Calu3 (cell line): ENCODE measurements around the gene HMGXB4. TPM values are rescaled to one million over a fixed set of nuclear protein-coding genes. Genes with fewer than 3 reads are reported as not detected.

Experiments
- BruUV-seq: library from RNA; stranded (reverse); fragments of 400-500 nt; replicated peaks from 2 replicates; lab custom pipeline; 2021; lab: Mats Ljungman, UMichigan
- CTCF ChIA-PET: fragments of 300-600 bp; sonication (Branson Sonifier 250); formaldehyde crosslinking; loops from one replicate; lab custom pipeline; 2022; ENCODE audit warnings: antibody characterized with exemption; lab: Charles Lee
- DNase-seq: peaks from one replicate; pipeline ENCODE4 v3.0.0; 2022
- H3K27ac Mint-ChIP-seq: one replicate; pipeline ENCODE4 v1.8.0; 2022; ENCODE audit warnings: mixed read lengths; ENCODE audit not compliant: unreplicated experiment
- H3K27me3 Mint-ChIP-seq: one replicate; pipeline ENCODE4 v1.8.0; 2022; ENCODE audit warnings: mixed read lengths; ENCODE audit not compliant: unreplicated experiment
- H3K36me3 Mint-ChIP-seq: one replicate; pipeline ENCODE4 v1.8.0; 2022; ENCODE audit warnings: mild to moderate bottlenecking, moderate library complexity, mixed read lengths; ENCODE audit not compliant: insufficient read depth, unreplicated experiment
- H3K4me1 Mint-ChIP-seq: one replicate; pipeline ENCODE4 v1.8.0; 2022; ENCODE audit warnings: mild to moderate bottlenecking, low read depth, mixed read lengths; ENCODE audit not compliant: unreplicated experiment
- H3K4me3 Mint-ChIP-seq: one replicate; pipeline ENCODE4 v1.8.0; 2022; ENCODE audit warnings: mild to moderate bottlenecking, low read depth, moderate library complexity, mixed read lengths; ENCODE audit not compliant: unreplicated experiment
- H3K9me3 Mint-ChIP-seq: one replicate; pipeline ENCODE4 v1.8.0; 2022; ENCODE audit warnings: low read depth, mixed read lengths; ENCODE audit not compliant: unreplicated experiment
- CTCF ChIP-seq: fragments of 200-600 bp; IDR thresholded peaks from one replicate; pipeline ENCODE4 v1.8.0; 2022; ENCODE audit warnings: antibody characterized with exemption; ENCODE audit not compliant: unreplicated experiment
- intact Hi-C: fragments of 100-400 bp; cut with micrococcal nuclease; formaldehyde crosslinking; loops from one replicate; pipeline ENCODE4 v1.10.0; 2022; ENCODE audit not compliant: unreplicated experiment
- total RNA-seq: library from RNA; stranded (reverse); gene quantifications from 2 replicates; pipeline ENCODE4 v1.2.3, GENCODE V29; 2022

The HMGXB4 gene
- total RNA-seq, 1 experiment from 2014 or later = 37.5 TPM

- Mint-ChIP-seq H3K36me3 (no peaks in the 10 kb centered on the region), H3K27me3 (peaks cover 51% of the 10 kb centered on the region), H3K4me3 (no peak overlapping the region), H3K27ac (no peak overlapping the region), H3K4me1 (no peaks in the 10 kb centered on the region), H3K9me3 (peaks cover 2% of the 10 kb centered on the region)
- CTCF ChIA-PET = interaction anchor here (0.8 kb wide), 1 partner anchor 19 kb away, joined by 8 read pairs; no protein-coding TSS in a partner anchor
- intact Hi-C loops = no loop called here
- no peak for DNase-seq
- no TSS peak for BruUV-seq
- TF ChIP-seq CTCF = no peak
These were observed 44.3 kb upstream of the HMGXB4 start for GRCh38 chr22:35212996-35213395.

GRCh38 chr22:35214968-35215367 lies 42.3 kb upstream of the HMGXB4 start:
- H3K27me3 Mint-ChIP-seq = peaks cover 37% of the 10 kb centered on the region
- intact Hi-C loops = no loop called here
- CTCF ChIA-PET = no interaction called here
- no TSS peak for BruUV-seq
- no peaks in the 10 kb centered on the region for H3K4me1 Mint-ChIP-seq
- H3K36me3 Mint-ChIP-seq = no peaks in the 10 kb centered on the region
- TF ChIP-seq CTCF = no peak
- no peak overlapping the region for H3K4me3 Mint-ChIP-seq
- DNase-seq = no peak
- H3K27ac Mint-ChIP-seq = no peak overlapping the region
- no peaks in the 10 kb centered on the region for H3K9me3 Mint-ChIP-seq

- H3K27me3 Mint-ChIP-seq = peaks cover 30% of the 10 kb centered on the region
These were observed 41.3 kb upstream of the HMGXB4 start for GRCh38 chr22:35215993-35216392.

DNA sequence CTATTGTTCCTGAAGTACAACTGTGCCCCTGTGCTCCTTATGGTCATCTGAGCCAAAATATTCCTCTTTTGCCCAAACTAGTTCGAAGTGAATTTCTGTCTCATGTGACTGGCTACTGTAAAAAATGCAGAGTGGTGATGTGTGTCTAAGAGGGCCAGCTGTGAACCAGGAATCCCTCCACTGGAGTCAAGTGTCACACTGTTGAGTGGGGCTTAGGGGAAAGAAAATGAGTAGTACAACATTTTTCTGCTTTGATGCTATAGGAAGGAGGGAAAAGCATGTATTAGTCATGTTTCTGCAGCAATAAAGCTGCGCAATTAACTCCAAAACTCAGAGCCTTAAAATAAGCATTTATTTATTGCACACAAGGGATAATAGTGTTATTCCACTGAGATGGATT lies 39.8 kb upstream of the HMGXB4 start:
- Mint-ChIP-seq H3K27me3 (peaks cover 14% of the 10 kb centered on the region), H3K4me1 (no peaks in the 10 kb centered on the region), H3K4me3 (no peak overlapping the region), H3K27ac (no peak overlapping the region), H3K9me3 (no peaks in the 10 kb centered on the region), H3K36me3 (no peaks in the 10 kb centered on the region)
- intact Hi-C loops = no loop called here
- BruUV-seq = no TSS peak
- CTCF ChIA-PET = interaction anchor here (1.0 kb wide), 1 partner anchor 14 kb away, joined by 3 read pairs; no protein-coding TSS in a partner anchor
- DNase-seq = no peak
- TF ChIP-seq CTCF = no peak

More at GRCh38 chr22:35215993-35216392, 41.3 kb upstream of the HMGXB4 start:
- no peaks in the 10 kb centered on the region for H3K9me3 Mint-ChIP-seq
- CTCF ChIA-PET = interaction anchor here (0.7 kb wide), 1 partner anchor 1896 kb away, joined by 5 read pairs; no protein-coding TSS in a partner anchor
- no peaks in the 10 kb centered on the region for H3K4me1 Mint-ChIP-seq
- H3K36me3 Mint-ChIP-seq = no peaks in the 10 kb centered on the region
- intact Hi-C loops = no loop called here
- TF ChIP-seq CTCF = no peak
- no TSS peak for BruUV-seq
- H3K27ac Mint-ChIP-seq = no peak overlapping the region
- H3K4me3 Mint-ChIP-seq = no peak overlapping the region
- DNase-seq = no peak
